ENCODE data around the gene DDHD1.

DDHD1 gene

GRCh38 chr14:52987042-52987441, 166.1 kb downstream of the DDHD1 start:
- DNase-seq = no peak
